Stimulated activated CD4-positive, alpha-beta T cell treated with anti-CD3 and anti-CD28 coated beads, Interleukin-12 subunit alpha, Interleukin-12 subunit beta, amount 100 ng/mL, for 48 hours (primary cell): Measurements from ENCODE around the gene TEKTIP1.
A peak's percentile ranks its signal among the peaks of the same experiment; 100 is the strongest.
"Not testable (repeated sequence)": the region's sequence is repeated elsewhere in the genome, so short reads cannot be mapped to it uniquely, and the experiment has no call there.

ENCODE experiments used
- DNase-seq, 3 donors: peaks; one replicate each; pipeline ENCODE4 v3.0.0-alpha.2; 2020; ENCODE audit warnings: low read depth in 2 of 3, low spot score in 1 of 3

Gene TEKTIP1

DNA sequence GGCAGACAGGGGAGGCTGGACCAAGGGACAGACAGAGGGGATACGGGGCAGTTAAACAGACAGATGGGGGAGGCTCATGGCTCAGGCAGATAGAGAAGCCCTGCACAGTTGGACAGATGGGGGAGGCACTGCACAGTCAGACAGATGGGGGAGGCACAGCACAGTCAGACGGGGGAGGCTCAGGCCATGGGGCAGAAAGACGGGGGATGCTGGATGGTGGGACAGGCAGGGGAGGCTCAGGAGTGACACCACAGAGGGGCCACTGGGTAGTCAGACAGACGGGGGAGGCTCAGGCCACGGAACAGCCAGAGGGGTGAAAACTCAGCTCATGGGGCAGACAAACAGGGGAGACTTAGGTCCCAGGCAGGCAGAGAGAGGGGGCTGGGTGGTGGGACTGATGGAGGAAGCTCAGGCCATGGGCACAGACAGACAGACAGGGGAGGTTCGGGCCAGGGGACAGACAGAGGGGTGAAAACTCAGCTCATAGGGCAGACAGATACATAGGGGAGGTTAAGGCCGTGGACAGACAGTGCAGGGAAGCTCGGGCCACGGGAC is 17.5 kb downstream of the TEKTIP1 start:
- no peak for DNase-seq

DNA sequence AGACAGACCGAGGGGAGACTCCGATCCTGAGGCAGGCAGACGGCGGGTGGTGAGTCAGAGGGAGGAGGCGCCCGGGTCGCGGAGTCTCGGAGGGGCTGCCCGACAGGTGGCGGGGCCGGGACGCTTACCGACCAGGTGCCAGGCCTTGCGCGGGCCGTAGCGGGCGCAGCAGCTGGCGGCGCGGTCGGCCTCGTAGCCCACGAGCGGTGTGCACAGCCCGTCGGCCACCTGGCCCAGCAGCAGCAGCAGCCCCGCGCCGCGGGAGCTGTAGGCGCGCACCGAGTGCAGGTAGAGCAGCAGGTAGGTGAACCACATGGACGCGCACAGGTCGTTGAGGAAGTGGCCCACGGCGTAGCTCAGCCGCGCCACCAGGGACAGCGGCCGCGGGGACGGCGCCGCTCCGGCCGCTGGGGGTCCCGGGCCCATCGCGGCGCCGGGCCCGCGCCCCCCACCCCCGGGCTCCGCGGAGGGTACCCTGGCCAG is 18.0 kb downstream of the TEKTIP1 start:
- DNase-seq: peak in 1 of 3 donors; percentile 53

DNA sequence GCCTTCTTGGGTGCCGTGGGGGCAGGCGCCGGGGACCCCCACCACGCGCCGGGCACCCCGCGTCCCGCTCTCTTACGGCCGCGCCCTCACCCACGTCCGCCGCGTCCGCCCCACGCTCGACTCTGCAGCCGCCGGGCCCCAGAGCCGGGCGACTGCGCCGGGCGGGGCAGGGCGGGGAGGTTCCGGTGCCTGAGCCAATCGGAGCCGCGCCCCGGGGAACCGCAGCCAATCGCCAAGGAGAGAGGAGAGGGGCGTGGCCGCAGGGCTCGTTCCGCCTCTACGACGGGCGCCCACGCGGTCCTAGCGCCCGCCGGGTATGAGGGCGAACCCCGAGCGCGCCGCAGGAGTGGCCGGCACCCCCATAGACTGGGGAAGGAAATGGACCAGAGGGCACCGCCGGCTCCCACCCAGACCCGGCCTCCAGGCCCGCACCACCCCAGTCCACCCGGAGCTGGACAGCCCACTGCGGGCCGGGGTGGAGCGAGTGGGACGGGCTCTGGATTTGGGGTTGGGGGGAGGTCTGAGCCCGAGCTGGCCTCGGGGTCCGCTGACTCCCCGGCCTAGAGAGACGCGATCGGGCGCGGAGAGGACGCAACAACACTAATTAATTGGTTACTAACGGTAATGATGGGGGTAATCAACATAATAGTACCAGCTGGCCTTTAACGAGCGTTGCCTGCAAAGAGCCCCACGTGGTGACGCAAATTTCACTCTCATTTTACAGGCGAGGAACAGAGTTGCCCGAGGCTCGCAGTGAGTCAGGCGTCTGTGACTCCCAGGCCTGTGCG is 18.7 kb downstream of the TEKTIP1 start, which contains the start of gene MFSD12:
Gene MFSD12, minus strand, starts transcription at position 126 of the 788 bp plus-strand sequence. CDS start 183 bp downstream, outside the sequence.
- peak; percentile 91 to 94 (median 93) for DNase-seq

DNA sequence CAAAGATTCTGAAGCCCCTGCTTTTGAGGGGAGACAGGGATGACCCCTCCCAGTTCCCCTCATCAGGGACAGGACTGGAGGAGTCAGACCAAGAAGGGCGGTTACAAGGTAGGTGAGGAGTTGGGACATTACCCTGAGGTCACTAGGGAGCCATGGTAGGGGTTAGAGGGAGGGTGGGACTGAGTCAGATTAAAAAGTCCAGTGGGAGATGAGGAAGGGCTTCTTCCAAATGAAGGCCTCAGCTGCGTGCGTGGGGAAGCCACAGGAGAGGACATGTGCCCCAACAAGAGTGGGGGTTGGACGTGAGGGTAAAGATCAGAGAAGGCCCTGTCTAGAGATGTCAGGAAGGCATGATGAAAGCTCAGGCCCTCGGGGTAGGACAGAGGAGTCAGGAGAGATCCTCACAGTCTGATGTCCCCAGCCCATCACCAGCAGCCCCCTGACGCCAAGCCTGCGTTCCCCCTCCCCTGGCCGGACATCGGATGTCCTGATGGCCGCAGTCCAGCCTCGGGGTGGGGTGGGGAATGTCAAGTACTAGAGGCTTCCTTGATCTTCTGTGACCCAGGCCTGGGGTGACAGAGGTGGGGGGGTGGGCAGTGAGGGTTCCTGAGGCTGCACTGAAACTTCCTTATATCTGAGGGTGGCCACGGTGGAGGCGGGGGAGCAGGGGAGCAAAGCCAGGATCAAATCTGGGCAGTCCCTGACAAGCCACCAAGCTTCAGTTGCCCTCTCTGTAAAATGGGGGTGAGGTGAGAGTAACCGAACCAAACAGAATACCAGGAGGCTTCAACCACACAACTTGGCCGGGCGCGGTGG is 24.9 kb downstream of the TEKTIP1 start:
- no peak for DNase-seq

DNA sequence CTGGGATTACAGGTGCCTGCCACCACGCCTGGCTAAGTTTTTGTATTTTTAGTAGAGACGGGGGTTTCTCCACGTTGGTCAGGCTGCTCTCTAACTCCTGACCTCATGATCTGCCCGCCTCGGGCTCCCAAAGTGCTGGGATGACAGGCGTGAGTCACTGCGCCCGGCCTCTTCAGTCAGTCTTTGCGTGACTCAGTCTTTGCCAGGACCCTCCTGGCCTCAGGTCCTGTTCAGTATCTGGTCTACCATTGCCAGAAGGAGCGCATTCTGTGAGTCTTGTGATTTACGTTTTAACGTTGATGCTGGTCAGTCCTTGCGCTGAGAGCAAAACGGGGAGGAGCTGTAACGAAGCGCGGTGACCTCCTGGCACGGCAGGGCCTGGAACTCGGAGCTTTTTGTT is 26.2 kb downstream of the TEKTIP1 start:
- no peak for DNase-seq

DNA sequence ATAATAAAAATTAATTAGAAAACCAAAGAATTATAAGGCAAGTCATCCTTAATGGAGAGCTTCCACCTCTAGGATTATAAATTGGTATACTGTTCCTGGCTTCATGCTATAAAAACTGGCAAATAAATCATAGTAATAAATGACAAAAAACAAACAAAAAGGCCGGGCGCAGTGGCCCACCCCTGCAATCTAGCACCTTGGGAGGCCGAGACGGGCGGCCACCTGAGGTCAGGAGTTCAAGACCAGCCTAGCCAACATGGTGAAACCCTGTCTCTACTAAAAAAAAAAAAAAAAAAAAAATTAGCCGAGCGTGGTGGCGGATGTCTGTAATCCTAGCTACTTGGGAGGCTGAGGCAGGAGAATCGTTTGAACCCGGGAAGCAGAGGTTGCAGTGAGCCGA is 31.1 kb downstream of the TEKTIP1 start:
- DNase-seq: not testable (repeated sequence)

DNA sequence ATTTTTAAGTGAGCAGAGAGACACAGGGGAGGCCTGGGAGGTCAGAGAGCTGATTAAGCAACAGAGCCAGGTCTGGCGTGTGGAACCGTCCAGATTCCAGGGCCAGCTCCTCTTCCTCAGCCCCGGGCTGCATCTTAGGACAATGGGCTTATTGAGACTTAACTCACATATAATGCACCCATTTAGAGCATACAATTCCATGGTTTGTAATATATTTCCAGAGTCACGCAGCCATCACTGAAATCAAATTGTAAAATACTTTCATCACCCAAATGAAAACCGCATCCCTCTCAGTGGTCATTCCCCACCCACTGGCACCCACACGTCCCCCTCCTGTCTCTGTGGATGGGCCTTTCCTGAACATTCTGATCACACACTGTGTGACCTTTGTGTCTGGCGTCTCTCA is 31.6 kb downstream of the TEKTIP1 start:
- DNase-seq: no peak

DNA sequence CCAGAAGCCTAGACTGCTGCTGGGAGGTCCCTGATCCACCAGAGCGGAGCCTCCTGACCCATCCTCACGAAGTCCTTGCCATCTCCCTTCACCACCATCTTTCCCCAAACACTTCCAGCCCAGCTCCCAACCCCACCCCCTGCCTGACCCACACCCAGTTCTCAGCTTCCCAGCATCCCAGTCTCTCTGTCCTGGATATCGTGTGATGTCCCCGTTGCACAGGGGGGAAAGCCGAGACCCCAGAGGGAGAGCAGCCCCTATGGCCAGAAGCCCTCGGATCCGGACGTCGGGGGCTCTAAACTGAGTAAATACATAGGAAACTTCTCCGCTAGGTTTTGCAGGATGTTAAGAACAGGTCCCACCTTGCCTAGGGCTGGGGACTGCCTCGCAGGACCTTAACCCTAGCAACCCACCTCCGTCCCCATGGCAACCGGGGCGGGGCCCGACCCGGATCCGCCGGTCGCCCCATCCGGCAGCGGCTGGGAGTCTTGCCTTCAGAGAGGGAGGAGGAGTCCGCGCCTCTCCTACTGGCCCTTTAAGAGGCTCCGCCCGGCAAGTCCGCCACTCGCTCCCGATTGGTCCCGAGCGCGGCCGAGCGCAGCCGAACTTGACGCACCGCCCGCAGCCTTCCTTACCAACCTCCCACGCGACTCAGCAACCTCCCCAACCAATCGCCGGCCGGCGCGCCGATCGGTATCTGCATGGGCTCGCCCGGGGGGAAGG is 33.3 kb downstream of the TEKTIP1 start:
- peak; percentile 98 to 100 (median 100) for DNase-seq

DNA sequence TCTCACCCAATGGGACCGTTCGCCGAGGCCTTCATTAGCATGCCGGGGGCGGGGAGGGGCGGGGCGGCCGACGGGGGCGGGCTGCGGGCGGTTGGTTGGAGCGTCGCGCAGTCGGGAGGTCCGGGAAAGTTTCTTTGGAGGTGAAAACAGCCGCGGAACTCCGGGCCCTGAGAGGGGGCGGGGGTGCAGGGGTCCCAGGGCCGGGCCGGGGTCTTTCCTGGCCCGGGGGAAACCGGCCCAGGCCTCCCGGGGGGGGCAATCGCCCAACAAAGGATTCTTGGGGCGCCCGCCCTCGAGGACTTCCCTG is 33.8 kb downstream of the TEKTIP1 start, which contains the start of gene HMG20B:
Gene HMG20B, plus strand, starts transcription at position 90 of the 307 bp plus-strand sequence. CDS start 366 bp downstream, outside the sequence.
- no peak for DNase-seq

DNA sequence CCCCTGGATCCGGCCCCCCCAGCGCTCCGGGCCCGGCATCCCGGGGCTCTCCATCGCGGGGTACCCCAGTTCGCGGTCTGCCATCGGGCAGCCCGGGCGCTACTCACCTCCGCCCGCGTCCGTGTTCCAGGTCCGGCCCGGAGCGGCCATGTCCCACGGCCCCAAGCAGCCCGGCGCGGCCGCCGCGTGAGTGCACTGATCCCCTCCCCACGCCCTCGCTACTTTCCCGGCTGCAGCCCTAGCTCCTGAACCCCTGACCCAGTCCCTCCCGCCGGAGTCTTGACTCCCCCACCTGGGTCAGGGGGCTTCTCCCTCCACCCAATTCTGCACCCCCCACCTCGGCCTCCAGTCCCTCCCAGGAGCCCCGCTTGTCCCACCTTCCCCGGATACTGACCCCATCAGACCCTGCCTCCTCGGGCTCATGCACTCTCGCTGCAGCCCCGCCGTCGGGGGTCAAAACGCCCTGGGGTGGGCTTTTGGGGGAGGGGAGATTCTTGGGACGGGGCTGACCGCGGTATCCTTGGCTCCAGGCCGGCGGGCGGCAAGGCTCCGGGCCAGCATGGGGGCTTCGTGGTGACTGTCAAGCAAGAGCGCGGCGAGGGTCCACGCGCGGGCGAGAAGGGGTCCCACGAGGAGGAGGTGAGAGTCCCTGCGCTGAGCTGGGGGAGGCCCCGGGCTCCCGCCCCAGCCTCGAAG is 34.3 kb downstream of the TEKTIP1 start:
- no peak for DNase-seq

DNA sequence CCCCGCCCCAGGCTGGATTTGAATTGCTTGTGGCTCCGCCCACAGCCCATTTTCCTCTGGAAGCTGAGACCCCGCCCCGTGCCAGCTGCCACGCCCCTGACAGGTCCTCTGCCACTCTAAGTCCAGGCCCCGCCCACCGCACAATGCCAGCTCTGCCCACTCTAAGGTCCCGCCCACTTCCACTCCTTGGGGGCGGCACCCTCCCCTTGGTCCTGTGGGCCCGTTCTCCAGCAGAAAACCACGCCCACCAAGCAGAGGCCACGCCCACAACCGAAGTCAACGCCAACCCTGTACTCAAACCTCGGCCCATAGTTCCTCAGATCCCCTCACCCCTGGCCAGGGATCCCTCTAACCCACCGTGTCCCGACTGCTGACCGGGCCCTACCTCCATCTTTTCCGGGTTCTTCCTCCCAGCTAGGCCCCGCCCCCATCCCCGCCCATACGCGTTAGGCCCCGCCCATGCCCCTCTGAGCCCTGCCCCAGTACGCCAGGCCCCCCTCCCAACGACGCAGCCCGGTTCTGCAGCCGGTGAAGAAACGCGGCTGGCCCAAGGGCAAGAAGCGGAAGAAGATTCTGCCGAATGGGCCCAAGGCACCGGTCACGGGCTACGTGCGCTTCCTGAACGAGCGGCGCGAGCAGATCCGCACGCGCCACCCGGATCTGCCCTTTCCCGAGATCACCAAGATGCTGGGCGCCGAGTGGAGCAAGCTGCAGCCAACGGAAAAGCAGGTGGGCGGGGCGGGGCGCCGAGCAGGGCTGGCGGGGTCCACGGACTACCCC is 35.1 kb downstream of the TEKTIP1 start:
- DNase-seq: peak; percentile 89 to 97 (median 91)

DNA sequence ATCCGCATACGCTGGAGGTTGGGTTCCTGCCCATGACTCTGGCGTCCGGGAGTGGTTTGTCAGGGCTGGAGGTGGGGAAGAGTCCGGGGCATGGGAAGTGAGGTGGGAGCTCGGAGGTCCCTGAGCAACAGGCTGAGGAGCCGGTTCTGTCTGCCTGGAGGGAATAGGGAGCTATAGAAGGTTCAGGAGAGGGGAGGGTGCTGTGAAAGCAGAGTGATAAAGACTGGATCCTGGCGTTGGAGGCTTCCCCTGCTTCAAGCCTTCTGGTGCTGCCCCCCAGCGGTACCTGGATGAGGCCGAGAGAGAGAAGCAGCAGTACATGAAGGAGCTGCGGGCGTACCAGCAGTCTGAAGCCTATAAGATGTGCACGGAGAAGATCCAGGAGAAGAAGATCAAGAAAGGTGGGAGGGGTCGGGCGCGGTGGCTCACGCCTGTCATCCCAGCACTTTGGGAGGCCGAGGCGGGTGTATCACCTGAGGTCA is 36.3 kb downstream of the TEKTIP1 start:
- no peak for DNase-seq

DNA sequence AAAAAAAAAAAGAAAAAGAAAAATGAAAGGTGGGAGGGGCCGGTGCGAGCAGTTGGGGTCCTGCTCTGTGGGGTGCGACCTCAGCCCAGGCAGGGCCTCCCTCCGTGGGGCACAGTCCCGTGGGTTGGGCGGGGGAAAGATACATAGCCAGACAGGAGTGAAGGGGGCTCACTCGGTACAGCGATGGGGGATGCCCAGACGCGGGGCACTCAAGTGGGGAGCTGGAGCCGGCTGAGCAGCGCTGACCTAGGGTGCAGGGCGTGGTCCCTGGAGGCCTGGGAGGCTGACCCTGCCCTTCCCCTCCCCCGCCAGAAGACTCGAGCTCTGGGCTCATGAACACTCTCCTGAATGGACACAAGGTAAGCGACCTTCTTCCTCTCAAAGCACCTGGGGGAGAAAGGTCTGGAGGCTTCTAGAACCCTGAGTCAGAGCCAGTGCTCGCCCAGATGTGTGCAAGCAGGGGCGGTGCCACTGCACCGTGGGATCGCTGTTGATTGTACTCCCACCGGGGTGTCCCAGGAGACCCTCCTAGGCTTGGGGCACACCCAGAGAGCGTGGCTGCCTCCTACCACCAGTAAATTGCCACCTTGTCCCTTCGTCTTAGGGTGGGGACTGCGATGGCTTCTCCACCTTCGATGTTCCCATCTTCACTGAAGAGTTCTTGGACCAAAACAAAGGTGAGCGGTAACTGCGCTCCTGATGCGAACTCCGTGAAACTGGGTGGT is 37.1 kb downstream of the TEKTIP1 start:
- DNase-seq: no peak

DNA sequence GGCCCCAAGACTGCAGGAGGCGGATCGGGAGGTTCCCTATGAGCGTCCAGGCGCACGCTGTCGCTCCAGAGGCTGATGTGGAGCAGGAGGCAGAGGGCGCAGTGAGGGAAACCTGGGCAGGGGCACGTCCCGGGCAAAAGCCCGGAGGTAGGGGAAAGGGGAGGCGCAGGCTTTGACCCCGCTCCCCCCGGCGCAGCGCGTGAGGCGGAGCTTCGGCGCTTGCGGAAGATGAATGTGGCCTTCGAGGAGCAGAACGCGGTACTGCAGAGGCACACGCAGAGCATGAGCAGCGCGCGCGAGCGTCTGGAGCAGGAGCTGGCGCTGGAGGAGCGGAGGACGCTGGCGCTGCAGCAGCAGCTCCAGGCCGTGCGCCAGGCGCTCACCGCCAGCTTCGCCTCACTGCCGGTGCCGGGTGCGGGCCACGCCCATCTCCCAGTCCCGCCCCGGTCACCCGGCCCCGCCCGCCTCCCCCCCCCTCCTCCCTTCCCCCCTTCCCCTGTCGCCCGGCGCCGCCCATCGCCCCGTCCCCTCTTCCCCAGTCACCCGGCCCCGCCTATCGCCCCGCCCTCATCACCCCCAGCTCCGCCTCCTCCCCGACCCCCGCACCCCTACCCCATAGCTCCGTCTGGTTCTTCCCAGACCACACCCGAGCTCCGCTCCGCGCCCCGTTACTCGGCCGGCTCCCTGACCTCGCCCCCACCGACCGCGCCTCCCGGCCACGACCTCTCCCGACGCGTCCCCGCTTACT is 37.9 kb downstream of the TEKTIP1 start:
- DNase-seq: no peak

DNA sequence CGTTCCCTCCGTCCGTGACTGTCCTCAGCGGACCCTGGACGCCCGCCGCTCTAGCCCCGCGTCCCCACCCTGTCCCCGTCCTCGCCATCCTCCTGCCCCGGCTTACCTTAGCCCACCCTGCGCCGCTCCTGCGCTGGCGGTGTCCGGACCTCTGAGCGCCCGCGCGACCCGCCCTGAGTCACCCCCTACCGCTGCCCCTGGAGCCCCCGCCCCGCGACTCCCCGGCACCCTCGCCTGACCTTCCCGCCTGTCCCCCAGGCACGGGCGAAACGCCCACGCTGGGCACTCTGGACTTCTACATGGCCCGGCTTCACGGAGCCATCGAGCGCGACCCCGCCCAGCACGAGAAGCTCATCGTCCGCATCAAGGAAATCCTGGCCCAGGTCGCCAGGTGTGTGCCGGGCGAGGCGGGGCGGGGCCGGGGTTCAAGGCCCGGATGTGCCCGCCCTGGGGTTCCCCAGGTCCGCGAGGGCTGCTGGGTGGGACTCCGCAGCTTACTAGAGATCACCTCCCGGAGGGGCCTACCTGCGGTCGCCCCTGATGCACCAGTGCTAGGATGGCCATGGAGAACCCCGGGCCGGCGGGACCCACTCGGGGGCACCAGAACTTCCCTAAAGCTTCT is 38.9 kb downstream of the TEKTIP1 start:
- no peak for DNase-seq

DNA sequence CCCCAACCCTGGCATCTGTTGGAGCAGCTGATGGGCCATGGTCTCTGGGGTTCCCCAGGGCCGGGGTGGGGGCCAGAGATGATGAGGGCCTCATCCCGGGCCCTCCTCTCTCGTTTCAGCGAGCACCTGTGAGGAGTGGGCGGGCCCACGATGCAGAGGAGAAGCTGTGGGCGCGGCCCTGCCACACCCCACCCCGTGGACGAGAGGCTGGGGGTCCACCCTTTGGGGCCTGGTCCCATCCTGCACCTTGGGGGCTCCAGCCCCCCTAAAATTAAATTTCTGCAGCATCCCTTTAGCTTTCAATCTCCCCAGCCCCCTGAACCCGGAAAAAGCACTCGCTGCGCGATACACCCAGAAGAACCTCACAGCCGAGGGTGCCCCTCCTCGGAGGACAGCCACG is 39.4 kb downstream of the TEKTIP1 start:
- no peak for DNase-seq

DNA sequence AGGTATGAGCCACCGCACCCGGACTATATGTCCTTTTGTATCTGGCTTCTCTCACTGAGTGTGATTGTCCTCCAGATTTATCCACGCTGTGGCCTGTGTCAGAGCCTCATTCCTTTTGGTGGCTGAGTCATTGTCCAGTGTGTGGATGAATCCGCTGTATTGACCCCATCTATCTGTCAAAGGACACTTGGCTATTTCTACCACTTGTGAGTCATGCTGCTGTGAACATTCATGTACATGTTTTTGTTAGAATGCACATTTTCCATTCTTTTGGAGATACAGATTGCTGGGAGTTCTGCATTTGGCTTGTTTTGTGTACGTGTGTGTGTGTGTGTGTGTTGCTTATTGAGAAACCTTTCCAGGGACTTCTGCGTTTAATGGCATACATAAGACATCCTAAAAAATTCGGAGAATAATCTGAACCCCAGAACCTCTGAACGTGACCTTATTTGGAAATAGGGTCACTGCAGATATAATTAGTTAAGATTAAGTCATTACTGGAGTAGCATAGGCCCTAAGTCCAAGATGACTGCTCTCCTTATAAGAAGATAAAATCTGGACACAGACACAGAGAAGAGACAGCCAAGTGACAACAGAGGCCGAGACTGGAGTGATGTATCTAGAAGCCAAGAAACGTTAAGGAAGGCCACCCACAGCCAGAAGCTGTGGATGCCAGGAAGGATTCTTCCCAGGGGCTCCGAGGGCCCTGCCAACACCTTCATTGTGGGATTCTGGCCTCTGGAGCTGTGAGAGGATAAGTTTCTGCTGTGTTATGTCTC is 41.4 kb downstream of the TEKTIP1 start:
- no peak for DNase-seq
